Measurements from ENCODE around the gene CDK6. TPM values are rescaled to one million over a fixed set of nuclear protein-coding genes. Genes with fewer than 3 reads are reported as not detected.

The CDK6 gene
- total and polyA plus RNA-seq, 2 of the 8 experiments (the other 6 are each of a cell fraction or from before 2014, with no cell fraction given) = 5.9 to 18.9 TPM

- no peak for TF ChIP-seq CHD7 (IDR thresholded peaks at IDR 0.05; ENCODE audit: insufficient replicate concordance, low read length)
- no peak for TF ChIP-seq ZNF274 (IDR thresholded peaks at IDR 0.05; ENCODE audit: borderline replicate concordance, extremely low read depth, low read length)
- TF ChIP-seq CBX8 (IDR thresholded peaks at IDR 0.05; ENCODE audit: borderline replicate concordance, low read depth, low read length) = no peak
- TF ChIP-seq EGR1 (IDR thresholded peaks at IDR 0.05; ENCODE audit: borderline replicate concordance, low read depth, low read length) = no peak
- TF ChIP-seq CHD2 (IDR thresholded peaks at IDR 0.05; ENCODE audit: low read length) = no peak
- TF ChIP-seq TBP (IDR thresholded peaks at IDR 0.05; ENCODE audit: low read depth, low read length) = no peak
Measured at GRCh38 chr7:92624298-92624996, 211.9 kb downstream of the CDK6 start (continued).

Data from H1 (cell line).